ENCODE measurements around the gene METTL8.
"Not testable (repeated sequence)": the region's sequence is repeated elsewhere in the genome, so short reads cannot be mapped to it uniquely, and the experiment has no call there.

Gene METTL8

GRCh38 chr2:171345971-171346722 lies 87.6 kb downstream of the METTL8 start:
- no peak for DNase-seq (ENCODE audit: low spot score)

GRCh38 chr2:171344182-171344581 lies 89.6 kb downstream of the METTL8 start:
- no peak for DNase-seq (ENCODE audit: low spot score)

DNA sequence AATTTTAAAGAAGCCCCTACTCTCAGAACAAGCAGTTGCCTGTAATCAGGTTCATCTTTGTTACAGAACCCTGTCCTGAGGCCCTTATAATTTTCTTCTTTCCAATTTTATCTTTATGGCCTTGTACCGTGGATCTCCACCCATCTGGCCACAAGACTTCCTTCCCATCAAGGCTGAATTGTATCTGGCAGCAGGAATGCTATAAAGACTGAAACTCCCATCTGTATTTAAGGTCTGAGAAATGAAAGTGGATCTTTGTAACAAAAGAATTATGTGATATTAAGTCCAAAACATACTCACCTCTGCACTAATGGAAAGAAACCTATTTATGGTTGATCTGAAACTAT lies 91.8 kb downstream of the METTL8 start:
- DNase-seq (ENCODE audit: low spot score): no peak

GRCh38 chr2:171341394-171342066 lies 92.3 kb downstream of the METTL8 start:
- DNase-seq (ENCODE audit: low spot score): no peak

- no peak for DNase-seq (ENCODE audit: low spot score)
These were observed 98.8 kb downstream of the METTL8 start for GRCh38 chr2:171334946-171335345.

- no peak for DNase-seq (ENCODE audit: low spot score)
These were observed 99.6 kb downstream of the METTL8 start for GRCh38 chr2:171334171-171334570.

- DNase-seq (ENCODE audit: low spot score): no peak
These were observed 103.4 kb downstream of the METTL8 start for GRCh38 chr2:171330155-171330956.

DNA sequence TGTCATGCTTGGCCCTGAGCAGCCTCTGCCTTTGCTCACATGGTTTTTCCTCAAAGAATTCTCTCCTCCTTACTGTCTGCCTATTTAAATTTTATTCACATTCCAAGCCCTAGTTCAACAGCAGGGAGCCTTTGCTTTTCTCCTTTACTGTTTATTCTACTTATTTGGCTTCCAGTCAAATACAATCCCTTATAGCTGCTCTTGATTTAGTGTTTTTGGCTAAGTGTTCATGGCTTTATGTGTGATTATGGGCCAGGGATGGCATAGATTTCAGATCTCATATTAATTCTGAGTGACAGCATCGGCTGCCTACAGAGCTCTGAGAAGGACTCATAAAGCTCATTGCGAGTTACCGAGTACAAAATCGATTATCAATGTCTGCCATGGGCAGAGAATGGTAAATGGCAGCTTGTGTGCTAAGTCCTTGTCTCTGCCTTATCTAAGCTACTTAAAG lies 106.7 kb downstream of the METTL8 start:
- no peak for DNase-seq (ENCODE audit: low spot score)

DNA sequence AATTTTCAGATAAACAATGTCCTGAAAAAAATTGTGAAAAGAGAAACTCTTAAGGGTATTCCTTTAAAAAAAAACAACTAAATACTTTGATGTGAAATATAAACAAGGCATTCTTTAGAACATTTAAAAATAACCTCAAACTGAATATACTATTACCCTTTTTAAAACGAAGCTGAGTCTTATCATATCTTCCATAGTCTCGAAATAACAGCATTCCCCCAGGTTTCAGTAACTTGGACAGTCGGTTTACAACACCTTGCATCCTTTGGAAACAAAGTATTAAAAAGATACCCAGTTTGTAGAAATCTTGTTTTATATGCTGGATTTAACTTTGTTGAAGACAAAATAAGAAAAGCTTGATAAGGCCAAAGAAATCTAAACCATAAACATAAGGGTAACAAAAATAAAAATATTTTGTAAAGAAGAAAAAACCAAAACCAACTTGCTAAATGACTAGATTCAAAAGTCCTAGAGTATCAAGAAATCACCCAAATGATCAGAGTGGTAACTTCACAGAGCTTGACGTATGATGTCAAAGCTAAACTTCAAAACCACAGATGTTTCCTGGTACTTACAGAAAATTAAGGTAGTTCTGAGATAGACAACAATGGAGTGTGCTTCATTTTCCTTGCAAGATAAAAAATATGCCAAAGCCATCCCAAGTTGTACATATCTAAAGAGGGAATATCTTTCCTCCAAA lies 107.8 kb downstream of the METTL8 start:
- DNase-seq (ENCODE audit: low spot score): no peak

GRCh38 chr2:171323971-171324528 lies 109.7 kb downstream of the METTL8 start:
- DNase-seq (ENCODE audit: low spot score): no peak

DNA sequence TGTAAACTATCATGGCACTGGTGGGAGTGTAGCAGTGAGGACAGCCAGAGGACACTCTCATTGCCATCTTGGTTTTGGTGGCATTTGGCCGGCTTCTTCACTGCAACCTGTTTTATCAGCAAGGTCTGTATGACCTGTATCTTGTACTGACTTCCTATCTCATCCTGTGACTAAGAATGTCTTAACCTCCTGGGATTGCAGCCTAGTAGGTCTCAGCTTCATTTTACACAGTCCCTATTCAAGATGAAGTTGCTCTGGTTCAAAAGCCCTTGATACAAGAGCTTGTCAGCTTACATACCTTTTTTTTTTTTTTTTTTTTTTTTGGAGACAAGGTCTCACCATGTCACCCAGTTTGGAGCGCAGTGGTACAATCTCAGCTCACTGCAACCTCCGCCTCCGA lies 110.9 kb downstream of the METTL8 start:
- no peak for DNase-seq (ENCODE audit: low spot score)

- no peak for DNase-seq (ENCODE audit: low spot score)
These were observed 113.1 kb downstream of the METTL8 start for GRCh38 chr2:171320731-171321130.

- DNase-seq (ENCODE audit: low spot score): no peak
These were observed 113.6 kb downstream of the METTL8 start for GRCh38 chr2:171320208-171320621.

DNA sequence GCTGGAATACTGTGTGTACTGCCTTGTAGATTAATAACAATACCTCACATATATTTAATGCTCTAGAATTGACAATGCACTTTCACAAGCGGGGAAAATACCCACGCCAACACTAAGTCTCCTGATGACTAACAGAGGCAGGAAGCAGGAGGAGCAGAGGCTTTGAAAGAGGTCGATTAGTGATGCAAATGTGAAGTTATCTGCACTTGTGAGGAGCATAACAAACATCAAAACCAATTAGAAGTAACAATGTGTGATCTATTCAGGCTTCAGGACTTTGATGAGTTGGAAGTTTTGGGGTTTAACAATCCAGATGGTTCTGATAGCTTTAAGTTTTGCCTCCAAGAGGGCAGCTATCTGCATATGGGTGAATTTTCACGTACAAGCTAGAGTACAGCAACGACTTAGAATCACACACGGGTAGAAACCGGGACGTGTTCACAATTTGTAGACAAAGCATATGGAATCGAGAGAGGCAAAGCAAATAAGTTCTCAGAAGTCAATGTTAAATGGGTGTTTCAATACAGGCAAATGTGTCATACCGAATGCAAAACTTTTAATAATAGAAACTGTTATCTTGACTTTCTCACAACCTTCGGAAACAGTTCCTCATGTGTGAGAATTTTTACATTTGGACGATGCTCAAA lies 114.5 kb downstream of the METTL8 start:
- no peak for DNase-seq (ENCODE audit: low spot score)

DNA sequence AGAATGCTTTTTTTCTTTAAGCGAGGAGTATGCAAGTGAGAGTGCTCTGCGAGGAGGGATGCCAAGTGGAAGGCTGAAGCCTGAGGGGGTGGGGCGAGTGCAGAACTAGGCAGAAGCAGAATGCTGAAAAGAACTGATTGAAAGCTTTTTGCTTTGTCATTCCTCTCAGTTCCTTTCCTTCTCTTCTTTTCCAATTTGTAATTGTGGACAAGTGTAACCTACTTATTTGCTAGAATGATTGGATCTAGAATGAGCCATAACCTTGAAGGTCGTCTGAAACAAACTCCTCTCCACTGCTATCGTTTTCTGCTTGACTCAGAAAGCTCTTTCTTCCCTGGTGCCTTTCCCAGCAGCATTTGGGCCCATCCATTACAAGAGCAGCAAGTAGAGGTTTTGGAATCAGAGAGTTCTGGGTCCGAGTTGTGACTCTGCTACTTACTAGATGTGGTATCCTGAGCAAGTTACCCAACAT lies 115.3 kb downstream of the METTL8 start:
- DNase-seq (ENCODE audit: low spot score): no peak

DNA sequence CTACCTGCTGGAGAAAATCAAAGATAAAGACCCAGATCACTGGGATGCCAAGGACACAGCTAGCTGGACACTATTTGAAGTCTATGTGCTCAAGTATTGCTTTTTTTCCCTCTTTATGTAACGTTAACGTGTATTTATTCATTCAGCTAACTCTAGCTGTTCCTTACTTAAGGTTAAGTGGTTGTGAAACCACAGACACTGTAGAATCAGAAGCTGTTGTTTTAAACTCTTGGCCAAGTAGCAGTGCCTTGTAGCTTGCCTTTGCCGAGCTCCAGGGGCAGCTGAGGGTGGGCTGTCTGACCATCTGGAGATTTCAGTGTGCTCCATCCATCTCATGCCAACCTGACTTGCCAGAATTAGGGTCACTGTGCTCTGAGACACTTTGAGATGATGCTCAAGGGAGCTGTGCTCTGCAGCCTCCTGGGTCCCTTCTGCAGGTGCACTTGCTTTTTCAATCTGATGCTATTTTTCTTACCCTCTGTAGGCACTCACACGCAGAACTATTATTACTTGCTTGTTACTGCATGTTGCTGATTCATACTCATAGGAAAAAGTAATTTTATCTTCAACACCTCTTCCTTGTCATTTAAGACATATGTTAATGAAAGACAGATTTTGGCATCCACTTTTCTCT lies 116.2 kb downstream of the METTL8 start:
- DNase-seq (ENCODE audit: low spot score): no peak

GRCh38 chr2:171316755-171317337 lies 116.9 kb downstream of the METTL8 start:
- DNase-seq (ENCODE audit: low spot score): no peak

- DNase-seq (ENCODE audit: low spot score): no peak
These were observed 117.6 kb downstream of the METTL8 start for GRCh38 chr2:171316220-171316619.

DNA sequence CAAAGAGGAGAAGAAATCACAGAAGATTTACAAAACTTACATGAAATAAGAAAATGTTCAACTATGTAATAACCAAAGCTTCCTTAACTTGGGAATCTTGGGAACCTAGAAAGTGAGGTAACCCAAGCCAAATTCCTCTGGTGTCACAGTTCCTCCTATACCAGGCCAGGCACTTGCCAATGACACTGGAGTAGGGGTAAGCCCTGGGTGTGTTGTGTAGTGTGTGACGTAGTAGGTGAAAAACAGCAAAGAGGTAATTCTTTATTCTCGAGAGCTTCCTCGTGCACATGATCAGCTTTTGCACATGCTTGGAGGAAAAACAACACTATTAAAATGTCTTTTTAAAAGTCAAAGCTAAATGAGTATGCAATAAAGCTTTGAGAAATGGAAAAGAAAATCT lies 118.0 kb downstream of the METTL8 start:
- no peak for DNase-seq (ENCODE audit: low spot score)

GRCh38 chr2:171312182-171312581 lies 121.6 kb downstream of the METTL8 start:
- not testable (repeated sequence) for DNase-seq (ENCODE audit: low spot score)

Measured in AG08396 (cell line).